DOHH2 (cell line): ENCODE data around the gene AP5S1.

ENCODE experiments used
- CTCF ChIP-seq: fragments of 200-600 bp; sonication (generic); IDR thresholded peaks from one replicate; pipeline ENCODE4 v1.5.1; 2014; ENCODE audit warnings: antibody characterized with exemption, mild to moderate bottlenecking, low read depth, low read length; ENCODE audit not compliant: poor library complexity, severe bottlenecking
- EZH2phosphoT487 ChIP-seq: fragments of 200-600 bp; sonication (generic); IDR thresholded peaks from 2 replicates; pipeline ENCODE4 v1.6.1; 2017; ENCODE audit warnings: borderline replicate concordance, mild to moderate bottlenecking, antibody characterized with exemption, low read length, moderate library complexity, mixed read lengths

- TF ChIP-seq CTCF: no peak
- TF ChIP-seq EZH2phosphoT487: no peak
Measured at GRCh38 chr20:3801846-3802245, 18.5 kb upstream of the AP5S1 start.
